ENCODE results near the gene CBARP.

Gene CBARP

GRCh38 chr19:1269478-1270212, 31.8 kb upstream of the CBARP start (continued):
- TF ChIP-seq ZNF280C (tag by site-specific recombination; IDR thresholded peaks at IDR 0.05) (no peak), ZNF239 (tag by site-specific recombination; IDR thresholded peaks at IDR 0.05) (no peak), ZSCAN5A (tag by site-specific recombination; IDR thresholded peaks at IDR 0.05) (no peak), FEZF1 (tag by site-specific recombination; IDR thresholded peaks at IDR 0.05) (no peak), ZNF692 (tag by site-specific recombination; IDR thresholded peaks at IDR 0.05) (peak; percentile 55; the same call in 1 of the 2 replicates), ZNF302 (tag by site-specific recombination; IDR thresholded peaks at IDR 0.05; ENCODE audit: low read depth) (no peak), ZNF2 (tag by site-specific recombination; IDR thresholded peaks at IDR 0.05) (peak; percentile 88), ZNF133 (tag by site-specific recombination; IDR thresholded peaks at IDR 0.05) (0 out of 2 replicates have a peak, but pooled peaks have one; percentile 23), ZNF155 (tag by site-specific recombination; IDR thresholded peaks at IDR 0.05) (no peak), ZNF341 (tag by site-specific recombination; IDR thresholded peaks at IDR 0.05; ENCODE audit: low read depth) (peak; percentile 59), ZNF704 (tag by site-specific recombination; IDR thresholded peaks at IDR 0.05) (no peak), ZNF140 (tag by site-specific recombination; IDR thresholded peaks at IDR 0.05) (no peak), ZNF664 (tag by site-specific recombination; IDR thresholded peaks at IDR 0.05) (no peak), ZNF274 (IDR thresholded peaks at IDR 0.05; ENCODE audit: low read length) (no peak), ZNF274 (tag by site-specific recombination; IDR thresholded peaks at IDR 0.05; ENCODE audit: borderline replicate concordance) (no peak), ZBTB20 (tag by site-specific recombination; IDR thresholded peaks at IDR 0.05) (peak; percentile 56; the same call in 1 of the 2 replicates), ZNF354C (tag by site-specific recombination; IDR thresholded peaks at IDR 0.05; ENCODE audit: borderline replicate concordance, low read depth) (no peak), ZNF10 (tag by site-specific recombination; IDR thresholded peaks at IDR 0.05) (no peak), ZNF48 (tag by site-specific recombination; IDR thresholded peaks at IDR 0.05) (no peak), SALL2 (tag by site-specific recombination; IDR thresholded peaks at IDR 0.05; ENCODE audit: borderline replicate concordance) (no peak), OVOL3 (tag by site-specific recombination; IDR thresholded peaks at IDR 0.05) (no peak; the same call in 1 of the 2 replicates), HOXD13 (CRISPR knock-in tag; IDR thresholded peaks at IDR 0.05; ENCODE audit: borderline replicate concordance) (no peak), ZNF266 (tag by site-specific recombination; IDR thresholded peaks at IDR 0.05; ENCODE audit: low read depth) (no peak), ZNF19 (tag by site-specific recombination; IDR thresholded peaks at IDR 0.05; ENCODE audit: low read depth) (no peak), ZBTB26 (tag by site-specific recombination; optimal IDR thresholded peaks at IDR 0.05) (peak; percentile 59), EGR2 (tag by site-specific recombination; IDR thresholded peaks at IDR 0.05; ENCODE audit: low read depth) (0 out of 2 replicates have a peak, but pooled peaks have one; percentile 24), ZBTB21 (tag by site-specific recombination; IDR thresholded peaks at IDR 0.05) (no peak), ZNF175 (tag by site-specific recombination; IDR thresholded peaks at IDR 0.05) (no peak), ZBTB11 (tag by site-specific recombination; conservative IDR thresholded peaks at IDR 0.05; ENCODE audit: low read depth) (peak; percentile 41)

All from HEK293 (cell line).